Measurements from ENCODE around the gene PTPN14. TPM values are rescaled to one million over a fixed set of nuclear protein-coding genes. Genes with fewer than 3 reads are reported as not detected.

Gene PTPN14
- total RNA-seq, 1 experiment from 2014 or later: 37.5 TPM

- ATAC-seq: no peak
- Histone ChIP-seq H3K27ac (ENCODE audit: low read depth, low read length) (no peak overlapping the region), H3K4me3 (replicated peaks in 1 of 2; ENCODE audit: low read depth in 1 of 2, low read length in 2 of 2) (no peak overlapping the region), H3K9ac (ENCODE audit: low read length) (no peak overlapping the region), H2AFZ (ENCODE audit: low read depth, low read length, poor library complexity, severe bottlenecking) (no peak overlapping the region), H3K9me2 (ENCODE audit: insufficient read depth) (no peaks in the 10 kb centered on the region), H3K27me3 (ENCODE audit: insufficient read depth, low read length) (no peaks in the 10 kb centered on the region), H4K20me1 (ENCODE audit: insufficient read depth) (no peaks in the 10 kb centered on the region), H3K36me3 (ENCODE audit: control insufficient read depth in 1 of 2, insufficient read depth in 2 of 2, low read length in 2 of 2) (no peaks in the 10 kb centered on the region), H3K9me3 (ENCODE audit: control insufficient read depth in 1 of 2, insufficient read depth in 1 of 2, low read depth in 1 of 2, low read length in 2 of 2) (no peaks in the 10 kb centered on the region), H3K4me2 (ENCODE audit: low read length) (no peak overlapping the region), H3K79me2 (ENCODE audit: insufficient read depth, low read length) (no peaks in the 10 kb centered on the region), H3K4me1 (ENCODE audit: control insufficient read depth in 1 of 2, insufficient read depth in 2 of 2, low read length in 2 of 2) (peaks cover 6 to 14% of the 10 kb centered on the region in 2 experiments; a peak in 3 of 4 replicates)
- RAD21 ChIA-PET (ENCODE audit: low non-redundant PET in 1 of 2, low total read pairs in 2 of 2, uncharacterized antibody in 2 of 2, unreplicated experiment in 2 of 2): no interaction called here
- TF ChIP-seq REST (IDR thresholded peaks at IDR 0.05; ENCODE audit: low read depth) (no peak), MAX (IDR thresholded peaks at IDR 0.05) (no peak), SP1 (IDR thresholded peaks at IDR 0.05; ENCODE audit: low read depth) (no peak), EZH2phosphoT487 (IDR thresholded peaks at IDR 0.05; ENCODE audit: borderline replicate concordance) (no peak), CBX3 (IDR thresholded peaks at IDR 0.05; ENCODE audit: low read depth) (no peak), RAD21 (IDR thresholded peaks at IDR 0.05; ENCODE audit: low read depth) (no peak), FOSL1 (IDR thresholded peaks at IDR 0.05; ENCODE audit: low read depth) (no peak), ATF3 (IDR thresholded peaks at IDR 0.05) (no peak), ELF1 (IDR thresholded peaks at IDR 0.05; ENCODE audit: borderline replicate concordance, low read depth) (no peak), ZBTB33 (IDR thresholded peaks at IDR 0.05; ENCODE audit: extremely low read depth, insufficient replicate concordance, low read length) (no peak), TCF7L2 (IDR thresholded peaks at IDR 0.05; ENCODE audit: borderline replicate concordance, extremely low read depth, insufficient read depth, insufficient read length) (no peak), EGR1 (IDR thresholded peaks at IDR 0.05; ENCODE audit: low read depth) (no peak), POLR2AphosphoS5 (IDR thresholded peaks at IDR 0.05; ENCODE audit: low read depth, low read length) (no peak), EZH2 (IDR thresholded peaks at IDR 0.05) (no peak), ZNF274 (IDR thresholded peaks at IDR 0.05; ENCODE audit: low read depth, low read length) (no peak), SRF (IDR thresholded peaks at IDR 0.05; ENCODE audit: low read depth) (no peak)
- POLR2A ChIA-PET: no interaction called here
- DNase-seq (ENCODE audit: low read depth, low spot score): no peak
- no TSS peak for BruUV-seq (replicated peaks)
- CTCF ChIA-PET: interaction anchor here (4.2 to 8.7 kb wide), 2 partner anchors 198 to 254 kb away, joined by 18 to 130 read pairs; no protein-coding TSS in a partner anchor
- intact Hi-C loops (cut with micrococcal nuclease): no loop called here
Observed at GRCh38 chr1:214586621-214587020, 35.2 kb upstream of the PTPN14 start.
